Calu3 (cell line): ENCODE measurements around the gene ZNF777. TPM values are rescaled to one million over a fixed set of nuclear protein-coding genes. Genes with fewer than 3 reads are reported as not detected.

Source experiments
- BruUV-seq: library from RNA; stranded (reverse); fragments of 400-500 nt; replicated peaks from 2 replicates; lab custom pipeline; 2021; lab: Mats Ljungman, UMichigan
- CTCF ChIA-PET: fragments of 300-600 bp; sonication (Branson Sonifier 250); formaldehyde crosslinking; loops from one replicate; lab custom pipeline; 2022; ENCODE audit warnings: antibody characterized with exemption; lab: Charles Lee
- DNase-seq: peaks from one replicate; pipeline ENCODE4 v3.0.0; 2022
- H3K27ac Mint-ChIP-seq: one replicate; pipeline ENCODE4 v1.8.0; 2022; ENCODE audit warnings: mixed read lengths; ENCODE audit not compliant: unreplicated experiment
- H3K27me3 Mint-ChIP-seq: one replicate; pipeline ENCODE4 v1.8.0; 2022; ENCODE audit warnings: mixed read lengths; ENCODE audit not compliant: unreplicated experiment
- H3K36me3 Mint-ChIP-seq: one replicate; pipeline ENCODE4 v1.8.0; 2022; ENCODE audit warnings: mild to moderate bottlenecking, moderate library complexity, mixed read lengths; ENCODE audit not compliant: insufficient read depth, unreplicated experiment
- H3K4me1 Mint-ChIP-seq: one replicate; pipeline ENCODE4 v1.8.0; 2022; ENCODE audit warnings: mild to moderate bottlenecking, low read depth, mixed read lengths; ENCODE audit not compliant: unreplicated experiment
- H3K4me3 Mint-ChIP-seq: one replicate; pipeline ENCODE4 v1.8.0; 2022; ENCODE audit warnings: mild to moderate bottlenecking, low read depth, moderate library complexity, mixed read lengths; ENCODE audit not compliant: unreplicated experiment
- H3K9me3 Mint-ChIP-seq: one replicate; pipeline ENCODE4 v1.8.0; 2022; ENCODE audit warnings: low read depth, mixed read lengths; ENCODE audit not compliant: unreplicated experiment
- intact Hi-C: fragments of 100-400 bp; cut with micrococcal nuclease; formaldehyde crosslinking; loops from one replicate; pipeline ENCODE4 v1.10.0; 2022; ENCODE audit not compliant: unreplicated experiment
- total RNA-seq: library from RNA; stranded (reverse); gene quantifications from 2 replicates; pipeline ENCODE4 v1.2.3, GENCODE V29; 2022
- TF ChIP-seq, protein P1 (sequence below): fragments of 200-600 bp; IDR thresholded peaks from one replicate; pipeline ENCODE4 v1.8.0; 2022; ENCODE audit warnings: antibody characterized with exemption; ENCODE audit not compliant: unreplicated experiment

The ZNF777 gene
- total RNA-seq, 1 experiment from 2014 or later: 12.3 TPM

DNA sequence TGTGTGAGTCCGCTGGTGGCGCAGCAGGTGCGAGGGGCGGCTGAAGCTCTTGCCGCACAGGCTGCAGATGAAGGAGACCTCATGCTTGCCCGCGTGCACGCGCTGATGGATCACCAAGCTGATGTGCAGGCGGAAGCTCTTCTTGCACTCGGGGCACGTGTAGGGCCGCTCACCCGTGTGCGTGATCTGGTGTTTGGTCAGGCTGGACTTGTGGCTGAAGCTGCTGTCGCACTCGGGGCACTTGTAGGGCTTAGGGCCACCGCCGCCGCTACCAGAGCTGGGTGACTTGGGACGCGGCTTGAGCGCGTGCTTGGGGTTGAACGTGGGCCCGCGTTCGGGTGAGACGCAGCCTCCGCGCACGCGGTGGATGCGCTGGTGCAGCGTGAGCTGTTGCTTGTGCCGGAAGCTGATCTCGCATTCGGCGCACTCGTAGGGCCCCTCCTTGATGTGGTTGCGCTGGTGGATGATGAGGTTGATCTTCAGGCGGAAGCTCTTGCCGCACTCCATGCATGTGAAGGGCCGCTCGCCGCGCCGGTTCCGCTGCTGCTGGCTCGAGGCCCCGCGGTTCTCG is 28.7 kb downstream of the ZNF777 start:
- H3K4me3 Mint-ChIP-seq: no peak overlapping the region
- TF ChIP-seq, protein P1, sequence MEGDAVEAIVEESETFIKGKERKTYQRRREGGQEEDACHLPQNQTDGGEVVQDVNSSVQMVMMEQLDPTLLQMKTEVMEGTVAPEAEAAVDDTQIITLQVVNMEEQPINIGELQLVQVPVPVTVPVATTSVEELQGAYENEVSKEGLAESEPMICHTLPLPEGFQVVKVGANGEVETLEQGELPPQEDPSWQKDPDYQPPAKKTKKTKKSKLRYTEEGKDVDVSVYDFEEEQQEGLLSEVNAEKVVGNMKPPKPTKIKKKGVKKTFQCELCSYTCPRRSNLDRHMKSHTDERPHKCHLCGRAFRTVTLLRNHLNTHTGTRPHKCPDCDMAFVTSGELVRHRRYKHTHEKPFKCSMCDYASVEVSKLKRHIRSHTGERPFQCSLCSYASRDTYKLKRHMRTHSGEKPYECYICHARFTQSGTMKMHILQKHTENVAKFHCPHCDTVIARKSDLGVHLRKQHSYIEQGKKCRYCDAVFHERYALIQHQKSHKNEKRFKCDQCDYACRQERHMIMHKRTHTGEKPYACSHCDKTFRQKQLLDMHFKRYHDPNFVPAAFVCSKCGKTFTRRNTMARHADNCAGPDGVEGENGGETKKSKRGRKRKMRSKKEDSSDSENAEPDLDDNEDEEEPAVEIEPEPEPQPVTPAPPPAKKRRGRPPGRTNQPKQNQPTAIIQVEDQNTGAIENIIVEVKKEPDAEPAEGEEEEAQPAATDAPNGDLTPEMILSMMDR: no peak
- H3K27ac Mint-ChIP-seq: no peak overlapping the region
- intact Hi-C loops: no loop called here
- H3K36me3 Mint-ChIP-seq: peaks cover 8% of the 10 kb centered on the region
- DNase-seq: no peak
- no TSS peak for BruUV-seq
- H3K27me3 Mint-ChIP-seq: no peaks in the 10 kb centered on the region
- H3K9me3 Mint-ChIP-seq: no peaks in the 10 kb centered on the region
- H3K4me1 Mint-ChIP-seq: no peaks in the 10 kb centered on the region
- CTCF ChIA-PET: no interaction called here

DNA sequence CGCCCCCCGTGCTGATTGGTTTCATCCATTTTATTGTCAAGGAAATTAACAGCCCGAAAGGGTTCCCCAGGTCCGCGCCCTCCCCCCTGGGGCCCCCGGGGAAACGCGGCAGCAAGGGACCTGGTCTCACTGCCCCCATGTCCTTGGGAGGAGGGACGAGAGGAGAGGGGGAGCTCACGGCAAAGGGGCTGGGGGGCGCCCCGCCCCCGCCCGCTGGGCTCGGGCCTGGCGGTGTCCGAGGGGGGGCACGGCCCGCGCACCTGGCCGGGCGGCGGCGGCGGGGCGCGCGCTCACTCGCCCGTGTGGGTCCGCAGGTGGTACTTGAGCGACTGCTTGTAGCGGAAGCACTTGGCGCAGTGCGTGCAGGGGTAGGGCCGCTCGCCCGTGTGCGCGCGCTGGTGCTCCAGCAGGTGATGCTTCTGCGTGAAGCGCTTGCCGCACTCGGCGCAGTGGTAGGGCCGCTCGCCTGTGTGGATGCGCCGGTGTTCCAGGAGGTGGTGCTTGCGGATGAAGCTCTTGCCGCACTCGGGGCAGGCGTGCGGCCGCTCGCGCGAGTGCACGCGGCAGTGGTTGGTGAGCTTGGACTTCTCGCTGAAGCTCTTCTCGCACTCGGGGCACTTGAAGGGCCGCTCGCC is 29.3 kb downstream of the ZNF777 start:
- no TSS peak for BruUV-seq
- TF ChIP-seq, protein P1: no peak
- intact Hi-C loops: no loop called here
- no peaks in the 10 kb centered on the region for H3K9me3 Mint-ChIP-seq
- H3K27ac Mint-ChIP-seq: no peak overlapping the region
- CTCF ChIA-PET: no interaction called here
- no peak for DNase-seq
- no peak overlapping the region for H3K4me3 Mint-ChIP-seq
- H3K4me1 Mint-ChIP-seq: no peaks in the 10 kb centered on the region
- H3K36me3 Mint-ChIP-seq: peaks cover 6% of the 10 kb centered on the region
- H3K27me3 Mint-ChIP-seq: no peaks in the 10 kb centered on the region

DNA sequence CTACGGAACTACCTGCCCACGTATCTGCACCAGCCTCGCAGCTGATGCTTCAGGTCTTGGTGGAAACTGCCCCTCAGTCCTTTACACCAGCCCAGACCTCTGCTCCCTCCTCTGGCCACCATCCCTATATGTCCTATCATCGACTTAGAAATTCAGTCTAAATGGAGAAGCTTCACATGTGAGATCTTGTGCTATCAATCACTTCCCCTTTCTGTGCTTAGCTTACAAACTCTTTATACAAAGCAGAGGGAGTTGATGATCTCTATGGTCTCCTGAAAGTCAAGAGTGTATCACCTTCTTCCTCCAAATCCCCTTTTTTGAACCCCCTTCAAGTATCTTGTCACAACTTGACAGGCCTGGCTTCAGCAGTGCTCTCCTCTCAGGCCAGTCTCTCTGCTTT is 30.7 kb downstream of the ZNF777 start:
- Mint-ChIP-seq H3K36me3 (no peaks in the 10 kb centered on the region), H3K9me3 (no peaks in the 10 kb centered on the region), H3K27me3 (no peaks in the 10 kb centered on the region), H3K4me3 (no peak overlapping the region), H3K4me1 (no peaks in the 10 kb centered on the region), H3K27ac (no peak overlapping the region)
- intact Hi-C loops: no loop called here
- DNase-seq: no peak
- TF ChIP-seq, protein P1: no peak
- CTCF ChIA-PET: no interaction called here
- no TSS peak for BruUV-seq

DNA sequence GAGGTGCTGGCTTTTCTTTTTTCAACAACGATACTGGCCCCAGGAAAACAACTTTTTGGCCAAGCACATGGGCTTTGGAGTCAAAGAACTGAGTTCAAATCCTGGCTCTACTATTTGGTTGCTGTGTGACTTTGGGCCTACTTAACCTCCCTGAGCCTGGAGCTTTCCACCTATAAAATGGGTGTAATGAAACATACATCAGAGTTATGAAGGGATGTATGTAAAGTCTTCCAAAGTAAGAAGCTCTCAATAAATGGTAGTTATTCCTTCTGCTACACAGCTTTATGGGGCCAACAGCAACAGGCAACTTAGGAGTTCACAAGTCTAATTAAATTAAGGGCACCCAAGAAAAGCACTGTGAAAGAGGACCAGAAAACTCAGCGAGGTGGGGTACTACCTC is 33.0 kb downstream of the ZNF777 start:
- Mint-ChIP-seq H3K4me3 (no peak overlapping the region), H3K36me3 (no peaks in the 10 kb centered on the region), H3K27me3 (no peaks in the 10 kb centered on the region), H3K4me1 (no peaks in the 10 kb centered on the region), H3K9me3 (no peaks in the 10 kb centered on the region), H3K27ac (no peak overlapping the region)
- no peak for DNase-seq
- TF ChIP-seq, protein P1: no peak
- CTCF ChIA-PET: no interaction called here
- no TSS peak for BruUV-seq
- intact Hi-C loops: loop anchor here (10.0 kb wide), 1 partner anchor 197 kb away; no protein-coding TSS in a partner anchor
